ENCODE measurements around the gene PIEZO2.

GRCh38 chr18:10971717-10972116, 177.7 kb downstream of the PIEZO2 start:
- TF ChIP-seq, protein P1, sequence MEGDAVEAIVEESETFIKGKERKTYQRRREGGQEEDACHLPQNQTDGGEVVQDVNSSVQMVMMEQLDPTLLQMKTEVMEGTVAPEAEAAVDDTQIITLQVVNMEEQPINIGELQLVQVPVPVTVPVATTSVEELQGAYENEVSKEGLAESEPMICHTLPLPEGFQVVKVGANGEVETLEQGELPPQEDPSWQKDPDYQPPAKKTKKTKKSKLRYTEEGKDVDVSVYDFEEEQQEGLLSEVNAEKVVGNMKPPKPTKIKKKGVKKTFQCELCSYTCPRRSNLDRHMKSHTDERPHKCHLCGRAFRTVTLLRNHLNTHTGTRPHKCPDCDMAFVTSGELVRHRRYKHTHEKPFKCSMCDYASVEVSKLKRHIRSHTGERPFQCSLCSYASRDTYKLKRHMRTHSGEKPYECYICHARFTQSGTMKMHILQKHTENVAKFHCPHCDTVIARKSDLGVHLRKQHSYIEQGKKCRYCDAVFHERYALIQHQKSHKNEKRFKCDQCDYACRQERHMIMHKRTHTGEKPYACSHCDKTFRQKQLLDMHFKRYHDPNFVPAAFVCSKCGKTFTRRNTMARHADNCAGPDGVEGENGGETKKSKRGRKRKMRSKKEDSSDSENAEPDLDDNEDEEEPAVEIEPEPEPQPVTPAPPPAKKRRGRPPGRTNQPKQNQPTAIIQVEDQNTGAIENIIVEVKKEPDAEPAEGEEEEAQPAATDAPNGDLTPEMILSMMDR (IDR thresholded peaks at IDR 0.05), result no peak
- TF ChIP-seq ZFX (IDR thresholded peaks at IDR 0.05; ENCODE audit: borderline replicate concordance), result no peak
